ENCODE results near the gene PRPF31.

PRPF31 gene

GRCh38 chr19:54108496-54108895 lies 7.1 kb upstream of the PRPF31 start:
- no peak for DNase-seq

- no peak for DNase-seq
Observed at GRCh38 chr19:54109651-54110050, 5.9 kb upstream of the PRPF31 start.

GRCh38 chr19:54114340-54115108 lies 1.0 kb upstream of the PRPF31 start:
- DNase-seq: no peak

- DNase-seq: no peak
Observed at GRCh38 chr19:54121259-54121658, 5.7 kb downstream of the PRPF31 start.

- no peak for DNase-seq
Observed at GRCh38 chr19:54123682-54124081, 8.1 kb downstream of the PRPF31 start.

- DNase-seq: no peak
Observed at GRCh38 chr19:54124393-54124792, 8.8 kb downstream of the PRPF31 start.

- DNase-seq: no peak
Observed at GRCh38 chr19:54125713-54126112, 10.2 kb downstream of the PRPF31 start.

- DNase-seq: no peak
Observed at GRCh38 chr19:54127688-54128440, 12.3 kb downstream of the PRPF31 start.

- no peak for DNase-seq
Observed at GRCh38 chr19:54128441-54128725, 12.8 kb downstream of the PRPF31 start.

GRCh38 chr19:54128796-54129616 lies 13.5 kb downstream of the PRPF31 start:
- no peak for DNase-seq

GRCh38 chr19:54129617-54129996 lies 14.1 kb downstream of the PRPF31 start:
- no peak for DNase-seq

- DNase-seq: no peak
Observed at GRCh38 chr19:54133312-54133956, 17.9 kb downstream of the PRPF31 start.

GRCh38 chr19:54133957-54134590 lies 18.5 kb downstream of the PRPF31 start:
- no peak for DNase-seq

- DNase-seq: no peak
Observed at GRCh38 chr19:54136086-54136863, 20.7 kb downstream of the PRPF31 start.

- peak; percentile 100 for DNase-seq
Observed at GRCh38 chr19:54136864-54137698, 21.5 kb downstream of the PRPF31 start.

GRCh38 chr19:54137699-54138488 lies 22.3 kb downstream of the PRPF31 start, which contains the start of gene CNOT3:
TSS of gene CNOT3 (plus strand) at chr19:54137762. CDS start at chr19:54142979, 5,217 bp downstream.
- no peak for DNase-seq

GRCh38 chr19:54138489-54139256 lies 23.1 kb downstream of the PRPF31 start:
- DNase-seq: no peak

- DNase-seq: peak; percentile 9
Observed at GRCh38 chr19:54141356-54141755, 25.8 kb downstream of the PRPF31 start.

GRCh38 chr19:54142166-54142780 lies 26.7 kb downstream of the PRPF31 start:
- DNase-seq: no peak
